ENCODE data around the gene MACROD2.
"Not testable (repeated sequence)": the region's sequence is repeated elsewhere in the genome, so short reads cannot be mapped to it uniquely, and the experiment has no call there.

Gene MACROD2

DNA sequence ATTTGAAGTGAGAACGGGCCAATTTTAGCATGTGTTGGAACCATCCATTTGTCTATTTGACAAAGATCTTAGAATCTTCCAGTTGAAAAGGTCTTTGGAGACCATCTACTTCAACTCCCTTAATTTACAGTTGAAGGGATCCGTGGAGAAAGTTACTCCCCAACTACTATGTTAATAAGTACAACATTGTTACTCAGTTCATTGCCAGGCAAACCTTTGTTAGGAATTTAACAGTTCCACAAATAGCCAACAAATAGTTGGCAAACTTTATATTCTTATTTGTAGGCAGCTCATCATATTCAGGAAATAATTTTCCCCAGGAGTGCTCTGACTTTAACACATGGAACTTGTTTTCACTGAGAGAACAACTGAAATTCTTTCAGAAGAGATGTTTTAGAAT is 423.1 kb downstream of the MACROD2 start:
- FAIRE-seq = no peak

- FAIRE-seq = no peak
Observed at GRCh38 chr20:14422892-14423291, 427.6 kb downstream of the MACROD2 start.

- no peak for FAIRE-seq
Observed at GRCh38 chr20:14431568-14431967, 436.3 kb downstream of the MACROD2 start.

- no peak for FAIRE-seq
Observed at GRCh38 chr20:14432085-14432484, 436.8 kb downstream of the MACROD2 start.

DNA sequence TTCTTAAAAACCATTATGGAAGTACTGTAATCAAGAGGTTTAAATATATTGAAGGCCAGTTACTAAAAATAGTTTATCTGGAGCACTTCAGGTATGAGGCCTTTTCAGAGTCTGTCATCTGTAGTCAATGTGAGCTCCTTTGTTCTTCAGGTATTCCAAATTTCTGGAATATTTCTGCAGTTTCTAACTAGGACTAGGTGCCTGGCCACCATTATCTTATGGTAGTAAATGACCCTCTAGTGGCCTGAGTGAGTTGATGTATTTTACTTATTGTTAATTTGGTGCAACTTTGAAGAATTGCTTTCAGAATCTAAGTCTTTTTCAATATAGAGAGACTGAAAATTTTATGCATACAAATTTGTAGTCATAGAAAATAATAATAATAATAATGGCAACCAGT is 437.3 kb downstream of the MACROD2 start:
- no peak for FAIRE-seq

DNA sequence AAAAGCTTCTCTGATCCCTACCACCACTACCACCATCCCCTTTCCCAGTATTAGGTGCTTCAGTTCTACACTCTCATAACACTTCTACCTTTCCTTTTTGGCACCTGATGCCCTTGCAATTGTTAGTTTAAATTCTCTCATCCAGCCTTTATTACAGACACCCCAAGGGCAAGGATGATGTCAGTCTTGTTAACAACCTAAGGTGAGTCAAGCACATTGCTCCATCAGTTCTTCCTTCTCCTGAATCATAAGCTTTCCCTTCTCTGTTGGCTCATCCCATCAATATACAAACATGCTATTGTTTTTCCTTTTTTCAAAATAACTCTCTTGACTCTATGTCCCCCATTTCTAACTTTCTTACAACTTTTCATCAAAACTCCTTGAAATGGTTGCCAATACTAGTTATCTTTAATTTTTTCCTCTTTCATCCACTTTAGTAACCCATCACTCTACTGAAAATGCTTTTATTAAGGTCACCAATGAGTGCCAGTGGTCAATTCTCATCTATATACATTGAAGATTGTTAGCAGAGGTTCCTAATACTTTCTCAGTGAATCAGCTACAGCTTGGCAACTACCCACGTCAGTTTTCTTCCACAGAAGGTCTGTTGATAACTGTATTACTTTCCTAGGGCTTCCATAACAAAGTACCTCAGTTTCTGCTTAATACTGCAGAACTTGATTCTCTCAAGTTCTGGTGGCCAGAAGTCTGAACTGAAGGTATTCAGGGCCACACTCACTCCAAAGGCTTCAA is 439.2 kb downstream of the MACROD2 start:
- no peak for FAIRE-seq

- no peak for FAIRE-seq
Observed at GRCh38 chr20:14441201-14441600, 445.9 kb downstream of the MACROD2 start.

GRCh38 chr20:14444106-14444505 is 448.8 kb downstream of the MACROD2 start:
- no peak for FAIRE-seq

GRCh38 chr20:14445310-14445709 is 450.0 kb downstream of the MACROD2 start:
- FAIRE-seq = no peak

GRCh38 chr20:14445902-14446301 is 450.6 kb downstream of the MACROD2 start:
- no peak for FAIRE-seq

DNA sequence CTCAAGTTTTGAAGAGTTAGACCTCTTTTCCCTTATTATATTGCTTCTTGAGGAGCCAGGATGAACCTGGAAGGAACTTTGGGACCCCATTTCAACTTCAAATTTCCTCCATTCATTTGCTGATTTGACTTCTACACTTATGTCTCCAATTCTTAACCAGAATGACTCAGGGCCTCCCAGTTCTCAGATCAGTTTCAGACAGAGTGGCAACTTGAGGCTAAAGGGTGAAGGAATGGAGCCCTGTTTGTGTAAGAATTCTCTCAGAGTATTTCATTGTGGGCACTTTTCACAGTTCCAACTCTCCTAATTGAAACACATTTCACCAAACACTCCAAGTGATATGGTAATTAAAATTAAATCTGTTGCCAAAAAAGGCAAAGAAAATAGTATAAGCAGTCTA is 451.1 kb downstream of the MACROD2 start:
- FAIRE-seq = no peak

- no peak for FAIRE-seq
Observed at GRCh38 chr20:14449323-14449722, 454.0 kb downstream of the MACROD2 start.

DNA sequence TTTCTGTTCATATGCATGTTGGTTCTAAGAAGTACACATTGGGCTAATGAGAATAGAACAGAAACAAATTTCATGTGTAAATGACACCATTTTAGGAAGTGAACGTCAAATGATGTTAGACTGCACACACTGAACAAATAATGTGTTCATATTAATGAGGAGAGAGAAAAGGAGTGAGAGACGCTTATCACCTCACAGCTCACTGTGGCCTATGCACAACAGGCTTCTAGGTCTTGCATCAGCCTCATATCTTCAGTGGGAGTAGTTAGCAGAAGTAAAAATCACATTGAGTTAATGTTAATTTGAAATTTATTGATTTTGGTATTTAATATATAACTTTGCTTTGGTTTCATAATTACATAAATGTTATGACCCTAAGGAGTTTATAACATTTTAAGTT is 454.9 kb downstream of the MACROD2 start:
- FAIRE-seq = no peak

GRCh38 chr20:14451458-14451857 is 456.1 kb downstream of the MACROD2 start:
- FAIRE-seq = no peak

DNA sequence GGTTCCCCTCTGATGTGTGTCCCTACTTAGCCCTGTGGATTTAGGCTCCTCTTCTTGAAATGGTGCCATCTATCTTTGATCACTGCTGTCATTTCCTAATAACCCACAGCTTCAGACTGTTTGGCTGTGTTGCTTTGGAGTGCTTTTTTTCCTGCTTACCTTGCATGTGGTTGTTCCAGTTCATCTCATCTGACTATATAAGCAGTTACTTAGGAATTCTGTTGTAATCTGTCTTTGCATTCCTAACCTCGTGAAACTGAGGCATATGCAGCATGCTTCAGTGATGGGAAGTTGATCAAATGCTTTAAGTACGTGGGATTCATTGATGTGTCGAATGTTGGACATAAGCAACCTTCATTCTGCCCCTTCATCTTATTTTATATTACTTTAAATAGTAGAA is 457.9 kb downstream of the MACROD2 start:
- FAIRE-seq = no peak

DNA sequence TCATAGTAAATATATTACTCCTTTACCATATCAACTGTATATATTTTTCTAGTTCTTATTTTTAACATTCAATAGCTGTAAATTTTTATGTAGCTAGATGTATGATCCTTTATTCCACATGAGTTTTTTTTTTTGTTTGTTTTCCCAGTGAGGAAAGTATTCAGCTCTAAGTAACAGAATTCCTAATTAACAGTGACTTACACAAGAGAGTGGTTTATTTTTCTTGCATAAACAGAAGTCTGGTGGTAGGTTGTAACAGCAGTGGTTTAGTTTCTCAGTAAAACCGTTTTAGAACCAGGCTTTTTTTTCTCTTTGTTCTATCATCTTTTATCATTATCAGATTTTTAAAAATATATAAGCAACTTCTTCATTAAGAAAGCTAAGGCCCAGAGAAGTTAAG is 459.0 kb downstream of the MACROD2 start:
- FAIRE-seq = no peak

- not testable (repeated sequence) for FAIRE-seq
Observed at GRCh38 chr20:14467104-14467827, 471.9 kb downstream of the MACROD2 start.

GRCh38 chr20:14470231-14470899 is 475.0 kb downstream of the MACROD2 start:
- FAIRE-seq = no peak

- no peak for FAIRE-seq
Observed at GRCh38 chr20:14470977-14471661, 475.8 kb downstream of the MACROD2 start.

GRCh38 chr20:14477125-14477524 is 481.8 kb downstream of the MACROD2 start:
- FAIRE-seq = no peak

- no peak for FAIRE-seq
Observed at GRCh38 chr20:14478126-14478525, 482.8 kb downstream of the MACROD2 start.

- FAIRE-seq = no peak
Observed at GRCh38 chr20:14481863-14482262, 486.5 kb downstream of the MACROD2 start.

DNA sequence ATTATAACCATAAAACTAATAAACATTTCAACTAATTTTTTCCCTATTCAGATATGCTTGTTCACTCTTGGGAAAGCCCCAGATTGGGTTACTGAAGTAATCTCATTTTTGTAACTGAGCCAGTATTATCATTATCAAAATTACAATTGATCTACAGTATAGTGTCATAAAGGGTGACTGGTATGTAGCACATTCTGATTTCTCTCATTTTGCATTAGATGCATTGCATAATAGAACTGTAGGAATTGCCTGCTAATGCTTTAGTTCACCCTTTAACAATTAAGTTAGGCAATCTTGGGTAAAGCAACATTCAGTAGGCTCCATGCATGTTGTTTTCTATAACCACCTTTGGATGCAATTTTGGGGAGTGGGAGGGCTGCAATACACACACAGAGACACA is 492.9 kb downstream of the MACROD2 start:
- FAIRE-seq = no peak

Measured in G401.6 (cell line).